PC-9 (cell line): ENCODE data around the gene RFK.

Experiments
- CTCF ChIP-seq: fragments of 200-600 bp; sonication (generic); conservative IDR thresholded peaks from 2 replicates; pipeline ENCODE4 v1.6.1; 2017; ENCODE audit warnings: mixed run types, antibody characterized with exemption, mild to moderate bottlenecking, moderate library complexity
- EZH2 ChIP-seq: fragments of 200-600 bp; sonication (generic); IDR thresholded peaks from 2 replicates; pipeline ENCODE4 v1.8.0; 2017; ENCODE audit warnings: antibody characterized with exemption, low read depth

GRCh38 chr9:76366275-76366674 lies 28.0 kb downstream of the RFK start:
- TF ChIP-seq CTCF (no peak), EZH2 (no peak)
